A673 (cell line): ENCODE results near the gene MAZ. TPM values are rescaled to one million over a fixed set of nuclear protein-coding genes. Genes with fewer than 3 reads are reported as not detected.
A peak's percentile ranks its signal among the peaks of the same experiment; 100 is the strongest.

Source experiments
- BruUV-seq: library from RNA; stranded (reverse); fragments of 400-500 nt; replicated peaks from 2 replicates; lab custom pipeline; 2021; lab: Mats Ljungman, UMichigan
- CTCF ChIA-PET: fragments of 300-600 bp; sonication (Branson Sonifier 250); formaldehyde crosslinking; loops from one replicate; lab custom pipeline; 2022; ENCODE audit warnings: antibody characterized with exemption; lab: Charles Lee
- POLR2A ChIA-PET: fragments of 300-600 bp; sonication (Branson Sonifier 250); formaldehyde crosslinking; loops from one replicate; lab custom pipeline; 2022; ENCODE audit warnings: antibody characterized with exemption; ENCODE audit not compliant: low non-redundant PET; lab: Charles Lee
- DNase-seq: peaks from one replicate; pipeline ENCODE4 v3.0.0-alpha.2; 2015; ENCODE audit warnings: low spot score
- H3K27ac ChIP-seq: fragments of 200-600 bp; sonication (generic); 2 replicates; pipeline ENCODE4 v1.5.1; 2016; ENCODE audit warnings: mixed run types, low read depth, mild to moderate bottlenecking, mixed read lengths, antibody characterized with exemption, low read length; ENCODE audit not compliant: poor library complexity, severe bottlenecking
- H3K27me3 ChIP-seq: fragments of 200-600 bp; sonication (generic); replicated peaks from 2 replicates; pipeline ENCODE4 v1.6.1; 2017; ENCODE audit warnings: mixed run types, low read depth, mild to moderate bottlenecking, mixed read lengths, antibody characterized with exemption, low read length; ENCODE audit not compliant: insufficient read depth, poor library complexity
- H3K36me3 ChIP-seq: fragments of 200-600 bp; sonication (generic); 2 replicates; pipeline ENCODE4 v1.6.1; 2016; ENCODE audit warnings: mixed run types, mild to moderate bottlenecking, mixed read lengths, antibody characterized with exemption, low read length; ENCODE audit not compliant: insufficient read depth, poor library complexity, severe bottlenecking
- H3K4me1 ChIP-seq: fragments of 200-600 bp; sonication (generic); 2 replicates; pipeline ENCODE4 v1.6.1; 2017; ENCODE audit warnings: mixed run types, mild to moderate bottlenecking, mixed read lengths, antibody characterized with exemption, low read length; ENCODE audit not compliant: insufficient read depth, poor library complexity, severe bottlenecking
- H3K4me3 ChIP-seq: fragments of 200-600 bp; sonication (generic); 2 replicates; pipeline ENCODE4 v1.5.1; 2016; ENCODE audit warnings: low read depth, mixed run types, mild to moderate bottlenecking, mixed read lengths, low read length; ENCODE audit not compliant: poor library complexity, severe bottlenecking
- H3K9me3 ChIP-seq: fragments of 200-600 bp; sonication (generic); 2 replicates; pipeline ENCODE4 v1.6.1; 2016; ENCODE audit warnings: mixed run types, low read depth, mild to moderate bottlenecking, mixed read lengths, antibody characterized with exemption, low read length; ENCODE audit not compliant: poor library complexity, severe bottlenecking
- EZH2 ChIP-seq: fragments of 200-600 bp; sonication (generic); IDR thresholded peaks from 2 replicates; pipeline ENCODE4 v1.6.1; 2017; ENCODE audit warnings: borderline replicate concordance, low read depth, mild to moderate bottlenecking, mixed read lengths, antibody characterized with exemption, low read length; ENCODE audit not compliant: poor library complexity, severe bottlenecking
- intact Hi-C: fragments of 100-400 bp; cut with micrococcal nuclease; formaldehyde crosslinking; loops from one replicate; pipeline ENCODE4 v1.10.0; 2022; ENCODE audit not compliant: unreplicated experiment
- total RNA-seq: library from RNA; stranded (reverse); gene quantifications from 2 replicates; pipeline ENCODE4 v1.2.3, GENCODE V29; 2021
- TF ChIP-seq, protein P1 (sequence below): fragments of 300-800, 200-600 bp; sonication (generic); conservative IDR thresholded peaks from 2 replicates; pipeline ENCODE4 v1.5.1; 2017; ENCODE audit warnings: low read depth, mild to moderate bottlenecking, antibody characterized with exemption, low read length, moderate library complexity, mixed read lengths

Gene MAZ
- total RNA-seq, 1 experiment from 2014 or later = 516 TPM

DNA sequence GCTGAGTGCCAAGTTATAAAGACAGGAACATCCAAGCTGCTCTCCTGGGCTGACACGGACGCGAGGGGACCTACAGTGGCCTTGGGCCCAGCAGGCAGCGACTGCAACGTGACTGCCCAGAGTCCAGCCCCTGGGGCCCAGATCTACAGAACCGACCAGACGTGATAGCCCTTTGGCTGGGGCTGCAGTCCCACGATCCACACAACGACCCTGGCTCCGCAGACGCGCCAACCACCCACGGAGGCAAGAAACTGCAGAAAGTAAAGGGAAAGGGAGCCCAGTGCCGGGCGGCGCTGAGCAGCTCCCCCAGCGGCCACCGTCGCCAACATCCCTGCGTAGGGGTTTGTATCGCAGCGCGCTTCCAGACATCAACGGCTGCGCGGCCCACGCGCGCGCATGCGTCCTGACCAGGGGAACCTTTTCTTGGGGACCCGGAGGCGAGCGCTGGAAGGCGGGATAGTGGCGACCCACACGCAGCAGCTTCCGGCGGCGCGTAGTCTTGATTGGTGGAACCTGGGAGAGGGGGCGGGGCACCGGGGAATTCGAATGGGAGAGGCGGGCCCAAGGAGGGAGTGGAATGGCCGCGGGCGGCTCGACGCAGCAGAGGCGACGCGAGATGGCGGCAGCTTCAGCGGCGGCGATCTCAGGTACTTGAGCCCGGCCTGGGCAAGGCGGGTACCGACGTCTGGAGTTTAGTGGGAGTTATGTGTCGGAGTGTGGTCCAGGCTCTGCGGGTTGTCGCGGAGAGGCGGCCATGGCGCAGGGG, 16.0 kb upstream of the MAZ start, which contains the start of gene KIF22:
Gene KIF22, plus strand, starts transcription at position 569 of the 766 bp plus-strand sequence. Its CDS starts 9 bp downstream, at position 578.
- H3K27me3 ChIP-seq = no peaks in the 10 kb centered on the region
- peak within 1 kb of the TSS; percentile 99 for H3K4me3 ChIP-seq
- peaks cover 15% of the 10 kb centered on the region for H3K36me3 ChIP-seq
- peak; percentile 99 for DNase-seq
- POLR2A ChIA-PET = no interaction called here
- H3K27ac ChIP-seq = peak within 1 kb of the TSS; percentile 90
- CTCF ChIA-PET = interaction anchor here (0.6 to 0.7 kb wide), 2 partner anchors 17 to 185 kb away, joined by 3 read pairs; no protein-coding TSS in a partner anchor
- no peaks in the 10 kb centered on the region for H3K9me3 ChIP-seq
- intact Hi-C loops = no loop called here
- no peak for TF ChIP-seq EZH2
- TF ChIP-seq, protein P1, sequence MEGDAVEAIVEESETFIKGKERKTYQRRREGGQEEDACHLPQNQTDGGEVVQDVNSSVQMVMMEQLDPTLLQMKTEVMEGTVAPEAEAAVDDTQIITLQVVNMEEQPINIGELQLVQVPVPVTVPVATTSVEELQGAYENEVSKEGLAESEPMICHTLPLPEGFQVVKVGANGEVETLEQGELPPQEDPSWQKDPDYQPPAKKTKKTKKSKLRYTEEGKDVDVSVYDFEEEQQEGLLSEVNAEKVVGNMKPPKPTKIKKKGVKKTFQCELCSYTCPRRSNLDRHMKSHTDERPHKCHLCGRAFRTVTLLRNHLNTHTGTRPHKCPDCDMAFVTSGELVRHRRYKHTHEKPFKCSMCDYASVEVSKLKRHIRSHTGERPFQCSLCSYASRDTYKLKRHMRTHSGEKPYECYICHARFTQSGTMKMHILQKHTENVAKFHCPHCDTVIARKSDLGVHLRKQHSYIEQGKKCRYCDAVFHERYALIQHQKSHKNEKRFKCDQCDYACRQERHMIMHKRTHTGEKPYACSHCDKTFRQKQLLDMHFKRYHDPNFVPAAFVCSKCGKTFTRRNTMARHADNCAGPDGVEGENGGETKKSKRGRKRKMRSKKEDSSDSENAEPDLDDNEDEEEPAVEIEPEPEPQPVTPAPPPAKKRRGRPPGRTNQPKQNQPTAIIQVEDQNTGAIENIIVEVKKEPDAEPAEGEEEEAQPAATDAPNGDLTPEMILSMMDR = peak; percentile 85
- no TSS peak for BruUV-seq
- H3K4me1 ChIP-seq = peaks cover 11% of the 10 kb centered on the region

DNA sequence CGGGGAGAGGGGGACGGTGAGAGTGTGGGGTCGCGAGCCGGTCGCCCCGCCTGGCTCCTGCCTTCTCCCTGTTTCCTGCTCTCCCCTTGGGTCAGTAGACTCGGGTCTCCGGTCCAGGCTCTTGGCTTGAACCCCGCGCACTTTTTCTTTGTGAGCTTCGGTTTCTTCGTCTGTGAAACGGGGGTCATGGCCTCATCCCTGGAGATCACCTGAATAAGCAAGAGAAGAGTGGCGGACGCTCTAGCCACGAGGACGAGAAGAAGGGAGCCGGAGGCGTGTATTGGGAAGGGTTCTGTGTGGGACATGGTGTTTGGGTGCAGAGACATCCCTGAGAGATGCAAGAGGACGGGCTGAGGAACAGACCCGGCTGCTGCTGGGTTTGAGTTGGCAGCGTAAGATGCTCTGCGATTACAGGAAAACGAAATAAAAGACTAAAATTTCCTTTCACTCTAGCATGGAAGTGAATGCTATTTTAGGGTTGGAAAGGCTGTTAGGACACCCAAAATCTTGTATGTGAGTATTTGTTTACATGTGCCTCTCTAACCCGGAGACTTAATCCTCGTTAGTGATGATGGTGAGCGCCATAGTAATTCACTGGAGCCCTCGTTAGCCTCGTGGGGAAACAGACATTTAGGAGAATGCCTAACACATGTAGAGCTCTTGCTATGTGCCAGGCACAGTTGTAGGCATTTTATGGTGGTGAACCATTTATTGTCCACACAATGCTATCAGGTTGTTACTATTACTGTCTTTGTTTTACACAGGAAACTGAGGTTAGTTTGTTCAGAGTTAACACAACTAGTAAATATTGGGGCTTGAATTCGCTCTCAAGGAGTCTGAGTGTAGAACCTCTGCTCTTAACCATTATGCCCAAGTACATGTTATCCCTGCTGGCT, 15.1 kb upstream of the MAZ start:
- peak overlapping the region; percentile 99 for H3K4me3 ChIP-seq
- H3K27ac ChIP-seq = peak overlapping the region; percentile 90
- peaks cover 21% of the 10 kb centered on the region for H3K36me3 ChIP-seq
- POLR2A ChIA-PET = no interaction called here
- CTCF ChIA-PET = interaction anchor here (0.5 kb wide), 1 partner anchor 302 kb away, joined by 4 read pairs; no protein-coding TSS in a partner anchor
- intact Hi-C loops = no loop called here
- TF ChIP-seq, protein P1 = no peak
- DNase-seq = no peak
- BruUV-seq = TSS peak; percentile 67
- H3K9me3 ChIP-seq = no peaks in the 10 kb centered on the region
- H3K4me1 ChIP-seq = peaks cover 11% of the 10 kb centered on the region
- H3K27me3 ChIP-seq = no peaks in the 10 kb centered on the region
